SK-N-SH treated with all-trans-retinoic acid at 6 μM for 48 hours (cell line): ENCODE data around the gene TEAD1.

Source experiments
- ESRRG ChIP-seq: fragments of 250-450 bp; sonication (Bioruptor Pico); IDR thresholded peaks from 2 replicates; pipeline ENCODE4 v1.6.1; 2021; ENCODE audit warnings: mild to moderate bottlenecking
- RARB ChIP-seq: fragments of 250-450 bp; sonication (Bioruptor Pico); IDR thresholded peaks from 2 replicates; pipeline ENCODE4 v1.8.0; 2021; ENCODE audit warnings: mild to moderate bottlenecking, moderate library complexity
- ZNF8 ChIP-seq: fragments of 450-650 bp; formaldehyde crosslinking; IDR thresholded peaks from 2 replicates; pipeline ENCODE4 v1.5.0; 2020; ENCODE audit warnings: mild to moderate bottlenecking, moderate library complexity
- TF ChIP-seq, protein P1 (sequence below): fragments of 250-450 bp; sonication (Bioruptor Pico); IDR thresholded peaks from 2 replicates; pipeline ENCODE4 v1.8.0; 2020; ENCODE audit warnings: mild to moderate bottlenecking, moderate library complexity, borderline replicate concordance
- TF ChIP-seq, protein P2 (sequence below): fragments of 250-450 bp; sonication (Bioruptor Pico); IDR thresholded peaks from 2 replicates; pipeline ENCODE4 v1.5.1; 2020; ENCODE audit warnings: low read depth, mild to moderate bottlenecking, moderate library complexity
- TF ChIP-seq, protein P3 (sequence below): fragments of 250-450 bp; sonication (Bioruptor Pico); IDR thresholded peaks from 2 replicates; pipeline ENCODE4 v1.5.0; 2020; ENCODE audit warnings: mild to moderate bottlenecking, moderate library complexity

DNA sequence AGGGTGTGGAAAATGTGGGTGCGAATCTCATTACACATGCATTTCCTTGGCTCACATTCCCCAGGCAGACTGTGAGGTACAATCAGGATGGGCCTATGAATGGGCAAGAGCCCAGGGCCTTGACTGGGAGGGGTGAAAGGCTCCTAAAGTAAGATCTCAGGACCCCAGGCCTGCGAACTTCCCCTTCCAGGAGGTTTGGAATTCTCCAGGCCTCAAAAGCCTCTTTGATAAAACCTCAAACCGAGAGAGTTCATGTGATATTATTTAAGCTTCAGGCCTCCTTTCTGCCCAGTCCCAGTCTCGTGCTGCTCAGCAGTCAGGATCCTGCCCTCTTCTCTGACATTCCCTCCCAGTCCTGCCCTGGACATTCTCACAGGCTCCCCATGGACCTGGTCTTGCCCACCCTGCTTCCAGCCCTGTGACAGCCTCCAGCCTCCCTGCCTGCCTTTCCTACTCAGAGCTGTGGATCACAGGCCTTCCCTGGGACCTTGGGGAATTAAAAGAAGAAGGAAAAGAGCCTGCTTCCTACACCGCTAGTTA lies 37.3 kb upstream of the TEAD1 start:
- no peak for TF ChIP-seq RARB
- TF ChIP-seq ESRRG = no peak
- TF ChIP-seq, protein P1, sequence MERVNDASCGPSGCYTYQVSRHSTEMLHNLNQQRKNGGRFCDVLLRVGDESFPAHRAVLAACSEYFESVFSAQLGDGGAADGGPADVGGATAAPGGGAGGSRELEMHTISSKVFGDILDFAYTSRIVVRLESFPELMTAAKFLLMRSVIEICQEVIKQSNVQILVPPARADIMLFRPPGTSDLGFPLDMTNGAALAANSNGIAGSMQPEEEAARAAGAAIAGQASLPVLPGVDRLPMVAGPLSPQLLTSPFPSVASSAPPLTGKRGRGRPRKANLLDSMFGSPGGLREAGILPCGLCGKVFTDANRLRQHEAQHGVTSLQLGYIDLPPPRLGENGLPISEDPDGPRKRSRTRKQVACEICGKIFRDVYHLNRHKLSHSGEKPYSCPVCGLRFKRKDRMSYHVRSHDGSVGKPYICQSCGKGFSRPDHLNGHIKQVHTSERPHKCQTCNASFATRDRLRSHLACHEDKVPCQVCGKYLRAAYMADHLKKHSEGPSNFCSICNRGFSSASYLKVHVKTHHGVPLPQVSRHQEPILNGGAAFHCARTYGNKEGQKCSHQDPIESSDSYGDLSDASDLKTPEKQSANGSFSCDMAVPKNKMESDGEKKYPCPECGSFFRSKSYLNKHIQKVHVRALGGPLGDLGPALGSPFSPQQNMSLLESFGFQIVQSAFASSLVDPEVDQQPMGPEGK (CRISPR knock-in tag) = no peak
- TF ChIP-seq, protein P2, sequence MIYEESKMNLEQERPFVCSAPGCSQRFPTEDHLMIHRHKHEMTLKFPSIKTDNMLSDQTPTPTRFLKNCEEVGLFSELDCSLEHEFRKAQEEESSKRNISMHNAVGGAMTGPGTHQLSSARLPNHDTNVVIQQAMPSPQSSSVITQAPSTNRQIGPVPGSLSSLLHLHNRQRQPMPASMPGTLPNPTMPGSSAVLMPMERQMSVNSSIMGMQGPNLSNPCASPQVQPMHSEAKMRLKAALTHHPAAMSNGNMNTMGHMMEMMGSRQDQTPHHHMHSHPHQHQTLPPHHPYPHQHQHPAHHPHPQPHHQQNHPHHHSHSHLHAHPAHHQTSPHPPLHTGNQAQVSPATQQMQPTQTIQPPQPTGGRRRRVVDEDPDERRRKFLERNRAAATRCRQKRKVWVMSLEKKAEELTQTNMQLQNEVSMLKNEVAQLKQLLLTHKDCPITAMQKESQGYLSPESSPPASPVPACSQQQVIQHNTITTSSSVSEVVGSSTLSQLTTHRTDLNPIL = no peak
- TF ChIP-seq, protein P3, sequence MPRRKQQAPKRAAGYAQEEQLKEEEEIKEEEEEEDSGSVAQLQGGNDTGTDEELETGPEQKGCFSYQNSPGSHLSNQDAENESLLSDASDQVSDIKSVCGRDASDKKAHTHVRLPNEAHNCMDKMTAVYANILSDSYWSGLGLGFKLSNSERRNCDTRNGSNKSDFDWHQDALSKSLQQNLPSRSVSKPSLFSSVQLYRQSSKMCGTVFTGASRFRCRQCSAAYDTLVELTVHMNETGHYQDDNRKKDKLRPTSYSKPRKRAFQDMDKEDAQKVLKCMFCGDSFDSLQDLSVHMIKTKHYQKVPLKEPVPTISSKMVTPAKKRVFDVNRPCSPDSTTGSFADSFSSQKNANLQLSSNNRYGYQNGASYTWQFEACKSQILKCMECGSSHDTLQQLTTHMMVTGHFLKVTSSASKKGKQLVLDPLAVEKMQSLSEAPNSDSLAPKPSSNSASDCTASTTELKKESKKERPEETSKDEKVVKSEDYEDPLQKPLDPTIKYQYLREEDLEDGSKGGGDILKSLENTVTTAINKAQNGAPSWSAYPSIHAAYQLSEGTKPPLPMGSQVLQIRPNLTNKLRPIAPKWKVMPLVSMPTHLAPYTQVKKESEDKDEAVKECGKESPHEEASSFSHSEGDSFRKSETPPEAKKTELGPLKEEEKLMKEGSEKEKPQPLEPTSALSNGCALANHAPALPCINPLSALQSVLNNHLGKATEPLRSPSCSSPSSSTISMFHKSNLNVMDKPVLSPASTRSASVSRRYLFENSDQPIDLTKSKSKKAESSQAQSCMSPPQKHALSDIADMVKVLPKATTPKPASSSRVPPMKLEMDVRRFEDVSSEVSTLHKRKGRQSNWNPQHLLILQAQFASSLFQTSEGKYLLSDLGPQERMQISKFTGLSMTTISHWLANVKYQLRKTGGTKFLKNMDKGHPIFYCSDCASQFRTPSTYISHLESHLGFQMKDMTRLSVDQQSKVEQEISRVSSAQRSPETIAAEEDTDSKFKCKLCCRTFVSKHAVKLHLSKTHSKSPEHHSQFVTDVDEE (CRISPR knock-in tag) = no peak
- TF ChIP-seq ZNF8 (CRISPR knock-in tag) = no peak
